GM23338 (cell line): ENCODE results near the gene PLXND1. TPM values are rescaled to one million over a fixed set of nuclear protein-coding genes. Genes with fewer than 3 reads are reported as not detected.

Experiments used
- ATAC-seq: fragments of 200-7000 bp; cut with Tn5 transposase; 3 replicates; pipeline ENCODE4 v1.9.1; 2020
- DNase-seq: peaks from one replicate; pipeline ENCODE4 v3.0.0-alpha.2; 2015; ENCODE audit warnings: low spot score
- H2AFZ ChIP-seq: fragments of 200-600 bp; sonication (generic); 2 replicates; pipeline ENCODE4 v1.8.0; 2016; ENCODE audit warnings: antibody characterized with exemption, mild to moderate bottlenecking, moderate library complexity
- H3F3A ChIP-seq: fragments of 200-600 bp; sonication (generic); replicated peaks from 2 replicates; pipeline ENCODE4 v1.8.0; 2017; ENCODE audit warnings: antibody characterized with exemption, mixed run types, low read depth
- H3K27ac ChIP-seq: fragments of 200-600 bp; sonication (generic); 2 replicates; pipeline ENCODE4 v1.6.1; 2016; ENCODE audit warnings: low read depth
- H3K27me3 ChIP-seq: fragments of 200-600 bp; sonication (generic); 2 replicates; pipeline ENCODE4 v1.8.0; 2016; ENCODE audit warnings: mild to moderate bottlenecking, mixed run types, moderate library complexity; ENCODE audit not compliant: insufficient read depth
- H3K36me3 ChIP-seq: fragments of 200-600 bp; sonication (generic); 2 replicates; pipeline ENCODE4 v1.8.0; 2016; ENCODE audit warnings: mild to moderate bottlenecking; ENCODE audit not compliant: insufficient read depth
- H3K4me1 ChIP-seq: fragments of 200-600 bp; sonication (generic); 2 replicates; pipeline ENCODE4 v1.8.0; 2016; ENCODE audit warnings: mild to moderate bottlenecking, moderate library complexity; ENCODE audit not compliant: insufficient read depth
- H3K4me2 ChIP-seq: fragments of 200-600 bp; sonication (generic); 2 replicates; pipeline ENCODE4 v1.7.1; 2017; ENCODE audit warnings: mixed run types
- H3K4me3 ChIP-seq: fragments of 200-600 bp; sonication (generic); 2 replicates; pipeline ENCODE4 v1.6.1; 2016; ENCODE audit warnings: mixed run types
- H3K79me2 ChIP-seq: fragments of 200-600 bp; sonication (generic); replicated peaks from 2 replicates; pipeline ENCODE4 v1.8.0; 2017; ENCODE audit warnings: mild to moderate bottlenecking; ENCODE audit not compliant: insufficient read depth
- H3K9me2 ChIP-seq: fragments of 200-600 bp; sonication (generic); 2 replicates; pipeline ENCODE4 v1.8.0; 2017; ENCODE audit not compliant: insufficient read depth
- H4K20me1 ChIP-seq: fragments of 200-600 bp; sonication (generic); replicated peaks from 2 replicates; pipeline ENCODE4 v1.8.0; 2017; ENCODE audit warnings: mild to moderate bottlenecking; ENCODE audit not compliant: insufficient read depth
- H3K27ac Mint-ChIP-seq: 2 replicates; pipeline ENCODE4 v1.8.0; 2020; ENCODE audit warnings: inconsistent platforms, mild to moderate bottlenecking, moderate library complexity, mixed read lengths
- H3K27me3 Mint-ChIP-seq: 3 replicates; pipeline ENCODE4 v1.8.0; 2022; ENCODE audit warnings: low read depth, mild to moderate bottlenecking, moderate library complexity, mixed read lengths, inconsistent platforms; ENCODE audit not compliant: insufficient read depth, poor library complexity
- H3K36me3 Mint-ChIP-seq: 3 replicates; pipeline ENCODE4 v1.8.0; 2021; ENCODE audit warnings: low read depth, mild to moderate bottlenecking, inconsistent platforms, moderate library complexity, mixed read lengths
- H3K4me1 Mint-ChIP-seq: 3 replicates; pipeline ENCODE4 v1.8.0; 2020; ENCODE audit warnings: mild to moderate bottlenecking, inconsistent platforms, mixed read lengths
- H3K4me3 Mint-ChIP-seq: 3 replicates; pipeline ENCODE4 v1.8.0; 2021; ENCODE audit warnings: moderate library complexity, mild to moderate bottlenecking, inconsistent platforms, mixed read lengths
- H3K9me3 Mint-ChIP-seq: 3 replicates; pipeline ENCODE4 v1.8.0; 2020; ENCODE audit warnings: moderate library complexity, mild to moderate bottlenecking, inconsistent platforms, mixed read lengths
- CREB1 ChIP-seq: fragments of 250-450 bp; sonication (Bioruptor Pico); IDR thresholded peaks from 2 replicates; pipeline ENCODE4 v1.5.0; 2020; ENCODE audit warnings: low read depth, mild to moderate bottlenecking, moderate library complexity
- CTCF ChIP-seq, 2 experiments: fragments of 200-600 bp in 1 of 2; sonication (generic) in 1 of 2; conservative IDR thresholded peaks; 2 replicates each; pipeline versions ENCODE4 v1.5.1 to v1.6.1; 2016 to 2017; ENCODE audit warnings: antibody characterized with exemption in 2 of 2, low read depth in 2 of 2, mild to moderate bottlenecking in 2 of 2, moderate library complexity in 1 of 2
- EZH2phosphoT487 ChIP-seq: fragments of 200-600 bp; sonication (generic); IDR thresholded peaks from one replicate; pipeline ENCODE4 v1.8.1; 2018; ENCODE audit warnings: antibody characterized with exemption; ENCODE audit not compliant: unreplicated experiment
- JUNB ChIP-seq: IDR thresholded peaks from one replicate; pipeline ENCODE4 v1.6.1; 2016; ENCODE audit warnings: antibody characterized with exemption; ENCODE audit not compliant: unreplicated experiment
- NANOG ChIP-seq: IDR thresholded peaks from 2 replicates; pipeline ENCODE4 v1.6.1; 2016; ENCODE audit warnings: antibody characterized with exemption, borderline replicate concordance
- POLR2AphosphoS5 ChIP-seq: IDR thresholded peaks from 2 replicates; pipeline ENCODE4 v1.6.1; 2016; ENCODE audit warnings: antibody characterized with exemption, low read depth
- REST ChIP-seq: IDR thresholded peaks from one replicate; pipeline ENCODE4 v1.6.1; 2018; ENCODE audit warnings: antibody characterized with exemption; ENCODE audit not compliant: unreplicated experiment
- STAT1 ChIP-seq: IDR thresholded peaks from one replicate; pipeline ENCODE4 v1.6.1; 2016; ENCODE audit warnings: antibody characterized with exemption; ENCODE audit not compliant: unreplicated experiment
- ZNF462 ChIP-seq: fragments of 250-450 bp; sonication (Bioruptor Pico); IDR thresholded peaks from 2 replicates; pipeline ENCODE4 v1.5.0; 2020; ENCODE audit warnings: mild to moderate bottlenecking, moderate library complexity
- polyA plus RNA-seq: library from polyadenylated mRNA; unstranded; fragments of >200 nt; fragmentation: Nextera tagmentation; extraction: Ambion mirVana; gene quantifications from 2 replicates; pipeline ENCODE4 v1.2.1, GENCODE V29; 2016
- total RNA-seq: library from RNA; depleted of rRNA; stranded (reverse); fragments of >200 nt; shearing (Covaris generic); gene quantifications from 2 replicates; pipeline ENCODE4 v1.2.3, GENCODE V29; 2014
- TF ChIP-seq, protein P1 (sequence below): IDR thresholded peaks from 2 replicates; pipeline ENCODE4 v1.6.1; 2016; ENCODE audit warnings: antibody characterized with exemption

The PLXND1 gene
- total and polyA plus RNA-seq, 2 experiments from 2014 or later, result 13.3 to 60.4 TPM

- no peak overlapping the region for H3K4me2 ChIP-seq
- no peak overlapping the region for H2AFZ ChIP-seq
- no peaks in the 10 kb centered on the region for H3K4me1 ChIP-seq
- H3K4me3 Mint-ChIP-seq, result no peak overlapping the region
- H3K4me1 Mint-ChIP-seq, result peaks cover 5% of the 10 kb centered on the region; the same call in 2 of the 3 replicates
- H3K4me3 ChIP-seq, result no peak overlapping the region
- H3K27me3 Mint-ChIP-seq, result peaks cover 16% of the 10 kb centered on the region
- no peaks in the 10 kb centered on the region for H3K9me2 ChIP-seq
- no peaks in the 10 kb centered on the region for H3K9me3 Mint-ChIP-seq
- H3F3A ChIP-seq, result no peaks in the 10 kb centered on the region; the same call in 1 of the 2 replicates
- H3K36me3 ChIP-seq, result no peaks in the 10 kb centered on the region
- ATAC-seq, result no peak
- H4K20me1 ChIP-seq, result no peaks in the 10 kb centered on the region
- H3K27ac Mint-ChIP-seq, result no peak overlapping the region
- no peaks in the 10 kb centered on the region for H3K27me3 ChIP-seq
- no peak for DNase-seq
- no peak for TF ChIP-seq NANOG
- no peak for TF ChIP-seq CREB1
- no peak for TF ChIP-seq EZH2phosphoT487
- no peak for TF ChIP-seq POLR2AphosphoS5
- TF ChIP-seq, protein P1, sequence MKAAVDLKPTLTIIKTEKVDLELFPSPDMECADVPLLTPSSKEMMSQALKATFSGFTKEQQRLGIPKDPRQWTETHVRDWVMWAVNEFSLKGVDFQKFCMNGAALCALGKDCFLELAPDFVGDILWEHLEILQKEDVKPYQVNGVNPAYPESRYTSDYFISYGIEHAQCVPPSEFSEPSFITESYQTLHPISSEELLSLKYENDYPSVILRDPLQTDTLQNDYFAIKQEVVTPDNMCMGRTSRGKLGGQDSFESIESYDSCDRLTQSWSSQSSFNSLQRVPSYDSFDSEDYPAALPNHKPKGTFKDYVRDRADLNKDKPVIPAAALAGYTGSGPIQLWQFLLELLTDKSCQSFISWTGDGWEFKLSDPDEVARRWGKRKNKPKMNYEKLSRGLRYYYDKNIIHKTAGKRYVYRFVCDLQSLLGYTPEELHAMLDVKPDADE, result no peak
- TF ChIP-seq REST, result no peak
- no peak for TF ChIP-seq STAT1
- TF ChIP-seq ZNF462 (CRISPR knock-in tag), result no peak
- no peak for TF ChIP-seq JUNB
- TF ChIP-seq CTCF (conservative IDR thresholded peaks at IDR 0.05; ENCODE audit: low read depth in 2 of 2), result no peak
- H3K36me3 Mint-ChIP-seq, result no peaks in the 10 kb centered on the region; the same call in 1 of the 3 replicates
- H3K79me2 ChIP-seq, result no peaks in the 10 kb centered on the region
- H3K27ac ChIP-seq, result no peak overlapping the region
Observed at GRCh38 chr3:129506231-129506742, 100.2 kb downstream of the PLXND1 start.
